ENCODE data around the gene MEIG1. TPM values are rescaled to one million over a fixed set of nuclear protein-coding genes. Genes with fewer than 3 reads are reported as not detected.
"Not testable (repeated sequence)": the region's sequence is repeated elsewhere in the genome, so short reads cannot be mapped to it uniquely, and the experiment has no call there.

MEIG1 gene
- total and polyA plus RNA-seq, 2 experiments from 2014 or later: 4.2 TPM; not detected in 1

- H3K27ac ChIP-seq: no peak overlapping the region
- H3K4me3 ChIP-seq: no peak overlapping the region
- no peak for DNase-seq (ENCODE audit: low read depth in 1 of 2, low spot score in 1 of 2)
- no peaks in the 10 kb centered on the region for H3K9me3 ChIP-seq (ENCODE audit: low read depth)
- no peaks in the 10 kb centered on the region for H3K4me1 ChIP-seq (ENCODE audit: low read depth)
- peaks cover 28% of the 10 kb centered on the region for H3K36me3 ChIP-seq
- no peaks in the 10 kb centered on the region for H3K27me3 ChIP-seq
- TF ChIP-seq, protein P1, sequence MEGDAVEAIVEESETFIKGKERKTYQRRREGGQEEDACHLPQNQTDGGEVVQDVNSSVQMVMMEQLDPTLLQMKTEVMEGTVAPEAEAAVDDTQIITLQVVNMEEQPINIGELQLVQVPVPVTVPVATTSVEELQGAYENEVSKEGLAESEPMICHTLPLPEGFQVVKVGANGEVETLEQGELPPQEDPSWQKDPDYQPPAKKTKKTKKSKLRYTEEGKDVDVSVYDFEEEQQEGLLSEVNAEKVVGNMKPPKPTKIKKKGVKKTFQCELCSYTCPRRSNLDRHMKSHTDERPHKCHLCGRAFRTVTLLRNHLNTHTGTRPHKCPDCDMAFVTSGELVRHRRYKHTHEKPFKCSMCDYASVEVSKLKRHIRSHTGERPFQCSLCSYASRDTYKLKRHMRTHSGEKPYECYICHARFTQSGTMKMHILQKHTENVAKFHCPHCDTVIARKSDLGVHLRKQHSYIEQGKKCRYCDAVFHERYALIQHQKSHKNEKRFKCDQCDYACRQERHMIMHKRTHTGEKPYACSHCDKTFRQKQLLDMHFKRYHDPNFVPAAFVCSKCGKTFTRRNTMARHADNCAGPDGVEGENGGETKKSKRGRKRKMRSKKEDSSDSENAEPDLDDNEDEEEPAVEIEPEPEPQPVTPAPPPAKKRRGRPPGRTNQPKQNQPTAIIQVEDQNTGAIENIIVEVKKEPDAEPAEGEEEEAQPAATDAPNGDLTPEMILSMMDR (IDR thresholded peaks at IDR 0.05; ENCODE audit: low read depth, low read length): no peak
Measured at GRCh38 chr10:14930610-14931009, 28.6 kb upstream of the MEIG1 start.

- Histone ChIP-seq H3K4me1 (ENCODE audit: low read depth) (no peaks in the 10 kb centered on the region), H3K36me3 (peaks cover 19% of the 10 kb centered on the region), H3K27ac (no peak overlapping the region), H3K4me3 (no peak overlapping the region), H3K27me3 (no peaks in the 10 kb centered on the region), H3K9me3 (ENCODE audit: low read depth) (no peaks in the 10 kb centered on the region)
- TF ChIP-seq, protein P1 (IDR thresholded peaks at IDR 0.05; ENCODE audit: low read depth, low read length): no peak
- peak in 1 of 2 donors; percentile 55 for DNase-seq (ENCODE audit: low read depth in 1 of 2, low spot score in 1 of 2)
Measured at GRCh38 chr10:14936584-14936983, 22.6 kb upstream of the MEIG1 start.

DNA sequence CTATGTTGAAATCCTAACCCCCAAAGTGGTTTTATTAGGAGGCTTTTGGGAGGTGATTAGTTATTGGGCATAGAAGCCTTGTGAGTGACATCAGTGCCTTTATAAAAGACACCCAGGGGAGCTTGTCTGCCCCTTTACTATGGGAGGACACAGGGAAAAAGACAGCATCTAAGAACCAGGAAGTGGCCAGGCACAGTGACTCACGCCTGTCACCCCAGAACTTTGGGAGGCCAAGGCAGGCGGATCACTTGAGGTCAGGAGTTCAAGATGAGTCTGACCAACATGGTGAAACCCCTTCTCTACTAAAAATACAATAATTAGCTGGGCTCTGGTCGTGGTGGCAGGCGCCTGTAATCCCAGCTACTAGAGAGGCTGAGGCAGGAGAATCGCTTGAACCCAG is 20.2 kb upstream of the MEIG1 start:
- H3K9me3 ChIP-seq (ENCODE audit: low read depth); H3K27me3 ChIP-seq; H3K27ac ChIP-seq; DNase-seq (ENCODE audit: low read depth in 1 of 2, low spot score in 1 of 2); H3K36me3 ChIP-seq; H3K4me1 ChIP-seq (ENCODE audit: low read depth); H3K4me3 ChIP-seq: not testable (repeated sequence)

DNA sequence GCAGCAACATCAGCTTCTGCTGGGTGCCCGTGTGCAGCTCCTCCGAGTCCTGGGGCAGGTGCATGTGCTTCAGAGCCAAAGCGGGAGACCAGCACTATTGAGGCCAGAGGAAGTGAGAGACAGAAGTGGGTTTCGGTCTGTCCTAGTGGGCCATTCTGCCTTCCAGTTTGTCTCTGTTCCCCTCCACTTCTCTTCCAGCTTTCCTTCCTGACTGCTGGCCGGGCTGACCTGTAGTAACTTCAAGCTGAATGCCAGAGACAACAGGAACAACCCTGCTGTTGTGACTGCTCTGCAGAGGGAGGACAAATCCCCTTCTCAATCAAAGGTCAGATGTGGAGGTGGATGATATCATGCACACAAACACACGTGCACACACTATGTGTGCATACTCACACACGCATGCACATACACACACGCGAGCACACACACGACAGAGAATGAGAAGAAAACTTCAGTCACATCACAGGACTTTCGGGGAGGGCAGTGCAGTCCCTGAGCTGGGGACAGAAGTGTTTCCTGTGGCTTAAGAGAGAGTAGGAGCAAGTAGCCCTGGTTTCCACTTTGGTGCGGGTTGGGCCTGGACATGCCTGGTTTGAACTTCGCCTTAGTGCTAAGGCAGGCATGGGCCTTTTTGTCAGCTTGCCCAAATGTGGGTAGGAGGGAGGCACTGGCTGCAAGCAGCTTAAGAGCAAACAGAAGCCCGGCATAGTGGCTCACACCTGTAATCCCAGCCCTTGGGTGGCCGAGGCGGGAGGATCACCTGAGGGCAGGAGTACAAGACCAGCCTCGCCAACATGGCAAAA is 16.8 kb upstream of the MEIG1 start:
- H3K4me1 ChIP-seq (ENCODE audit: low read depth); DNase-seq (ENCODE audit: low read depth in 1 of 2, low spot score in 1 of 2); H3K4me3 ChIP-seq; H3K27me3 ChIP-seq; H3K27ac ChIP-seq; H3K9me3 ChIP-seq (ENCODE audit: low read depth): not testable (repeated sequence)
- H3K36me3 ChIP-seq: peaks cover 14% of the 10 kb centered on the region

DNA sequence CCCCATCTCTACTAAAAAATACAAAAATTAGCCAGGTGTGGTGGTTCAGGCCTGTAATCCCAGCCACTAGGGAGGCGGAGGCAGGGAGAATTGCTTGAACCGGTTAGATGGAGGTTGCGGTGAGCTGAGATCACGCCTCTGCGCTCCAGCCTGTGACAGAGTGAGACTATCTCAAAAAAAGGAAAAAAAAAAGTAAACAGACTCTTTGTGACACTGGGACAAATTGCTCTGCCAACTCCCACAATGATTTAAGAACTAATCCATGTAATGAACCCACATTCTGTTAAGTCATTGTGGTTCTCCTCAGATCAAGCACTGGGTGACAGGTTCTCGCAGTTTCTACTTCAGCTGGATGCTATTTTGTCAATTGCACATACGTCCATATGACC is 16.2 kb upstream of the MEIG1 start:
- not testable (repeated sequence) for H3K27me3 ChIP-seq; DNase-seq (ENCODE audit: low read depth in 1 of 2, low spot score in 1 of 2); H3K4me3 ChIP-seq; H3K4me1 ChIP-seq (ENCODE audit: low read depth); H3K9me3 ChIP-seq (ENCODE audit: low read depth); H3K27ac ChIP-seq
- H3K36me3 ChIP-seq: peaks cover 16% of the 10 kb centered on the region

DNA sequence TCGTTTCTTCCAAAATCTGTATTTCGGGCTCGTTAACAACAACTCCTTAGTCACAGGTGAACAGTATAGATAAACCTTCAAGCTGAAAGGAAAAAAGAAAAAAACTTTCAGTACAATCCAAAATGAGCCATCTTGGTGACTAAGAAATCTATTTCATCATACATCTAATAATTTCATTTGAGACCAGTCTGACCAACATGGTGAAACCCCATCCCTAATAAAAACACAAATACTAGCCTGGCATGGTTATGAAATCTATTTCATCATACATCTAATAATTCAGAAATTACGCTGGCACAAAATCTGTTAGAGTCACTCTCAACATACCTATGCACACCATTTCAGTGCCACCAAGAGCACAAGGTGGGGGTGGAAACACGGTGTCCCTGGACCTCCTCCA is 14.1 kb upstream of the MEIG1 start:
- Histone ChIP-seq H3K9me3 (ENCODE audit: low read depth) (no peaks in the 10 kb centered on the region), H3K4me1 (ENCODE audit: low read depth) (no peaks in the 10 kb centered on the region), H3K27ac (no peak overlapping the region), H3K4me3 (no peak overlapping the region), H3K36me3 (peaks cover 16% of the 10 kb centered on the region), H3K27me3 (no peaks in the 10 kb centered on the region)
- TF ChIP-seq, protein P1 (IDR thresholded peaks at IDR 0.05; ENCODE audit: low read depth, low read length): no peak
- DNase-seq (ENCODE audit: low read depth in 1 of 2, low spot score in 1 of 2): peak in 1 of 2 donors; percentile 16

GRCh38 chr10:14947268-14947667 is 11.9 kb upstream of the MEIG1 start:
- no peaks in the 10 kb centered on the region for H3K4me1 ChIP-seq (ENCODE audit: low read depth)
- H3K27ac ChIP-seq: no peak overlapping the region
- no peak for DNase-seq (ENCODE audit: low read depth in 1 of 2, low spot score in 1 of 2)
- no peak overlapping the region for H3K4me3 ChIP-seq
- no peaks in the 10 kb centered on the region for H3K27me3 ChIP-seq
- peaks cover 16% of the 10 kb centered on the region for H3K36me3 ChIP-seq
- TF ChIP-seq, protein P1 (IDR thresholded peaks at IDR 0.05; ENCODE audit: low read depth, low read length): no peak
- H3K9me3 ChIP-seq (ENCODE audit: low read depth): no peaks in the 10 kb centered on the region
